NCI-H460 (cell line): ENCODE results near the gene MDH1. TPM values are rescaled to one million over a fixed set of nuclear protein-coding genes. Genes with fewer than 3 reads are reported as not detected.
"Not testable (repeated sequence)": the region's sequence is repeated elsewhere in the genome, so short reads cannot be mapped to it uniquely, and the experiment has no call there.

Source experiments
- DNase-seq: peaks from one replicate; pipeline ENCODE4 v3.0.0-alpha.2; 2016; ENCODE audit warnings: low read depth; ENCODE audit errors: extremely low read depth
- polyA plus RNA-seq: library from polyadenylated mRNA; depleted of rRNA; stranded (reverse); fragments of >200 nt; gene quantifications from 2 replicates; pipeline ENCODE4 v1.2.3, GENCODE V29; 2014; cell fraction: nucleus; rRNA removed
- total RNA-seq: library from RNA; depleted of rRNA; stranded (reverse); fragments of >200 nt; shearing (Covaris generic); gene quantifications from 2 replicates; pipeline ENCODE4 v1.2.3, GENCODE V29; 2014; rRNA removed

Gene MDH1
- 206 and 214 TPM in 2 replicates for total RNA-seq
- 175 and 190 TPM in 2 replicates for polyA plus RNA-seq

DNA sequence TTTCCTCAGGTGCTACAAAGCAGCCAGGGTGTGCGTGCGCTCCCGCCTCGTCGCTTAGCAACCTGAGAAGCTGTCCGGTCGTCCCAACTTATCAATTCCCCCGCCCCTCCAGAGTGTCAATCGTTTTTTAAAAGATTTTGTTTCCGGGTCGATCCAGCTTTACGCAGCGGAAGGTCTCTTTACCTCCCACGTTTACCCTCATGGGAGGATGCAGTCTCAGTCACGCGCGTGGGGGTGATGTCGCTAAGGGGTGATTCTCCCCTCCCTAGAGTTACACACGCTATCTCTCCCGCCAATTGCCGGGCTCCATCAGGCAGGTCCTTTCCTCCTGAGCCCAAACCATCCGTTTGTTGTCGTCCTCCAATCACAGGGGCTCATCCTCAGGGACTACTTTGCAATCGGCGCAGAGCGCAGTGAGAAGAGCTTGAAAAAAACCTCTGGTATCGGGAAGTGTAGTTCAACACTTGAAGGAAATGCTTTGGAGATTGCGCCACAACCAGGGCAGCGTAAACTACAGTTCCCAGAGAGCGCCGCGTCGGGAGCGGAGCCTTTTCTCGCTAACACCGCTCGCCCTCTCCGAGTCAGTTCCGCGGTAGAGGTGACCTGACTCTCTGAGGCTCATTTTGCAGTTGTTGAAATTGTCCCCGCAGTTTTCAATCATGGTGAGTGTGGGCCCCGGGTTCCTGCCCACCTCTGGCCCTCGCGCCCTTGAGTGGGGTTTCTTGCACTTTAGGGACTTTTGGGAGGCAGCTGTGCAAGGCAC is at the start of gene MDH1, which contains the start of gene WDPCP:
TSS of gene MDH1 (plus strand) at position 579 of the 763 bp plus-strand sequence. CDS start at position 660, 81 bp downstream.
TSS of gene WDPCP (minus strand) at position 93 of the 763 bp plus-strand sequence. CDS start 206 bp downstream, outside the sequence.
- peak; percentile 98 for DNase-seq

DNA sequence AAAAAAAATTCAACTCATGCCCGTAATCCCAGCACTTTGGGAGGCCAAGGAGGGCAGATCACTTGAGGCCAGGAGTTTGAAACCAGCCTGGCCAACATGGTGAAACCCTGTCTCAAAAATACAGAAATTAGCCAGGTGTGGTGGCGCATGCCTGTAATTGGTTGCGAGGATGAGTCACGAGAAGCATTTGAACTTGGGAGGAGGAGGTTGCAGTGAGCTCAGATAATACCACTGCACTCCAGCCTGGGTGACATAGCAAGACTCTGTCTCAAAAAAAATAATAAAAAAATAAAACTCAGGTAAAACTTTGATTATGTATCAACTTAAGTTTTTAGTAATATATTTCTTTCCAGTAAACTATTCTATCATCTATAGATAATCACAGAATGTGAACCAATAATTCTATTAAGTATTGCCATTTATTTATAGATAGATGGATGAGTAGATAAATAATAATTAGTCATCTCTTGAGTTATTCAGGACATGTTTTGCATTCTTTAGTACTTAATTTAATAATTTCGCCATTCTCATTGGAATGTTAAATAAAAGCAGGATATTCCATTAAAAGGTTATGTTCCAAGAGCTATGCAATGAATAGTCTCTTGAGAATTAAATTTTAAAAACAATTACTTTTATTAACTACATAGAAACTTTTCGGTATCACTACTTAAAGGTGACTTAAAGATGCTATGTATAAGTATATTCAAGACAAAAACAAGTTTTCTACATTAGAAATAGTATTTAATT is 49.2 kb upstream of the MDH1 start:
- DNase-seq = no peak

DNA sequence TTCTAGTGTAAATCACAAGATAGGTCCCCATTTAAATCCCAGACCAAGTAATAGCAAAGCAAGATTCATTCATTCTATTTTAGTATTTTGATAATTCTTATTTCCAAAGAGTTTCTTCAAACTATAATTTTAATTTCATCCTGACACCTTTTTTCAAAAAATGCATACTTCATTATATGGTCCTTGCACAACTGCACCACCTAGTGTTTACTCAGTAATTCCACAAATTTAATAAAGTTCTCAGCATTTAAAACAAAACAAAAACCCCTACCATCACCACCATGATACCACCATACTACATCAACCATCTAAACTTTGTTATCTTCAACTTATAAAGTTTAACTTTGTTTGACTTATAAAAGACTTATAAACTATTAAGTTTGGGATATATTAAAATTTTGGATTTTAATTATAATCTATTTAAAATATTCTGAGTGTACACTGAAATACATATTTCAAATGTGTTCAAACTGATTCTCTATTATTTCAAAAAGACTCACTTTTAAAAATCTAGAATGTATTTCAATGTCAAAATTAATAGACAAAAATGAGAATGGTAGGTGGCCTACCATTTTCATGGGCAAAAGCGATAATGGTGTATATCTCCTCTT is 44.6 kb upstream of the MDH1 start:
- DNase-seq = peak; percentile 7

DNA sequence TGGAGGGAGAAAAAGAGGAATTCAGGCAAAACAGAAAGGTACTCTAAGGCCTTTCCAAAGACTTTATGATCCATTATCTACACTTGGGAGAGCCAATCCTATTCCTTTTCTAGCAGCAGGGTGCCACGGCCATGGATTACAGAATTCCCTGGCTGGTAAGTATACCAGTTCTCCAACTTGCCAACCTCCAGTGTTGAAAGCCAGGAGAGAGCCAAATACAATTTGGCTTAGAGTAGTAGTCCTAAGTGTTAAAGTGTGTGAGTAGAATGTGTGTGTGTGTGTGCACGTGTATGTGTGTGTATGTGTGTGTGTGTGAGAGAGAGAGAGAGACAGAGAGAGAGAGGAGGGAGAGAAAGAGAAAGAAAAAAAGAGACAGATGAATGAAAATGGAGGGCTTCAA is 43.7 kb upstream of the MDH1 start:
- no peak for DNase-seq

DNA sequence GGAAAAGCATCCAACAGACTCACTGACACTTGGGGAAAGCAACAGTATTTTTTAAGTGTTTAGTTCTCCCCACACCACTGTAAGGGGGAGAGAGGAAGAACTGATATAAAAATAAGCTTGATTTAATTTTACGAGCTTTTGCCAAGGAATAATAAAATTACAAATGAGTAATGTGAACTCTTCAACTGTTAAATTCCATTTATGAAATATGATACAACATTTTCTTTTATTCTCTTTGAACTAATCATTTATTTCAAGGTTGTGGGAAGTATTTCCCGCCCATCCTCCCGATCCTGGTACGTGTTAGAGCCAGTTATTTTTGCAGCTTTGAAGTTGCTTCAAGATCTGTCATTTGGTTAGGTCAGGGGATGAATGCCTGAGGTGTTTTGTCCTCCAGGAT is 35.7 kb upstream of the MDH1 start:
- no peak for DNase-seq

DNA sequence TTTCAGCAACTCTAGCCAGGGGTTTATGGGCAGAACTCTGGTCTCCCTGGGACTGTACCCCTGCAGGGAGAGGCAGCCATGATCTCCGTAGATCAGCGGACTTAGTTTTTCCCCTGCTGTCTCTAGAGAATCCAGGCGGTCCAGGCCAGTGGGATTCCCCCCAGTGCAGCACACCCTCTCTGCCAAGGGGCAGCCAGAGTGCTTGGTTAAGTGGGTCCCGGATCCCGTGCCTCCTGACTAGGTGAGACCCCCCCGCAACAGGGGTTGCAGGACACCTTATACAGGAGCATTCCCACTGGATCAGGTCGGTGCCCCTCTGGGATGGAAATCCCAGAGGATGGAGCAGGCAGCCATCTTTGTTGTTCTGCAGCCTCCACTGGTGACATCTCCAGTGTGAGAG is 33.5 kb upstream of the MDH1 start:
- DNase-seq = no peak

DNA sequence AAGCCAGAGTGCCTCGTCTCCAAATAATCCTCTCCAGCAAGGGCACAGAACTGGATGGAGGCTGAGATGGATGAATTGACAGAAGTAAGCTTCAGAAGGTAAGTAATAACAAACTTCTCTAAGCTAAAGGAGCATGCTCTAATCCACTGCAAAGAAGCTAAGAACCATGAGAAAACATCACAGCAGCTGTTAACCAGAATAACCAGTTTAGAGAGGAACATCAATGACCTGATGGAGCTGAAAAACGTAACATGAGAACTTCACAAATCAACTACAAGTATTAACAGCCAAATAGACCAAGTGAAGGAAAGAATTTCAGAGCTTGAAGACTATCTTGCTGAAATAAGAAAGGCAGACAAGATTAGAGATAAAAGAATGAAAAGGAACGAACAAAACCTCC is 32.8 kb upstream of the MDH1 start:
- DNase-seq = no peak

DNA sequence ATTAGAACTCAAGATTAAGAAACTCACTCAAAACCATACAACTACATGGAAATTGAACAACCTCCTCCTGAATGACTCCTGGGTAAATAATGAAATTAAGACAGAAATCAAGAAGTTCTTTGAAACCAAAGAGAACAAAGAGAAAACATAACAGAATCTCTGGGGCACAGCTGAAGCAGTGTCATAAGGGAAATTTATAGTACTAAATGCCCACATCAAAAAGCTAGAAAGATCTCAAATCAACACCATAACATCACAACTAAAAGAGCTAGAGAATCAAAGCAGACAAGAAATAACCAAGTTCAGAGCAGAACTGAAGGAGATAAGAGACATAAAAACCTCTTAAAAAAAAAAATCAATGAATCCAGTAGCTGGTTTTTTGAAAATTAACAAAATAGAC is 30.9 kb upstream of the MDH1 start:
- DNase-seq = not testable (repeated sequence)

DNA sequence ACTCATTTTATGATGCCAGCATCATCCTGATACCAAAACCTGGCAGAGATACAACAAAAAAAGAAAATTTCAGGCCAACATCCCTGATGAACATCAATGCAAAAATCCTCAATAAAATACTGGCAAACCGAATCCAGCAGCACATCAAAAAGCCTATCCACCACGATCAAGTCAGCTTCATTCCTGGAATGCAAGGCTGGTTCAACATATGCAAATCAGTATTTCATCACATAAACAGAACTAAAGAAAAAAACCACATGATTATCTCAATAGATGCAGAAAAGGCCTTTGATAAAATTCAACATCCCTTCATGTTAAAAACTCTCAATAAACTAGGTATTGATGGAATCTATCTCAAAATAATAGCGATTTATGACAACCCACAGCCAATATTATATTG is 29.8 kb upstream of the MDH1 start:
- DNase-seq = not testable (repeated sequence)

DNA sequence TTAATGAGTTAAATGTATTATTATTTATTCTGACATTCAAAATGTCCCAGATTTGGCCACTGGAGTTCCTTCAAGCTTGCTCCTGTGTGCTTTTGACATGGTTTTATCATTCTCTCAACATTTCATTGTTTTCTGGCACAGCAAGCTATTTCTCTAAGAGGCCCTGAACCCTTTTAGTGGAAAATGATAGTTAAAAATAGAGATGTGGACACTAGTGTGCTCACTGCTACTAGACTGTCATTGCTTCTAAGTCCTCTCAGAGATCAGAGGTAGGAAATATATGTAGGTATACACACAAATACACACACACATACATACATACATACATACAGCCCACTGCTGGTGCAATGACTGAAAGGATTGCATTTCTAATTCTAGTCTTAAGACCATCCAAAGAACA is 26.0 kb upstream of the MDH1 start:
- DNase-seq = no peak

DNA sequence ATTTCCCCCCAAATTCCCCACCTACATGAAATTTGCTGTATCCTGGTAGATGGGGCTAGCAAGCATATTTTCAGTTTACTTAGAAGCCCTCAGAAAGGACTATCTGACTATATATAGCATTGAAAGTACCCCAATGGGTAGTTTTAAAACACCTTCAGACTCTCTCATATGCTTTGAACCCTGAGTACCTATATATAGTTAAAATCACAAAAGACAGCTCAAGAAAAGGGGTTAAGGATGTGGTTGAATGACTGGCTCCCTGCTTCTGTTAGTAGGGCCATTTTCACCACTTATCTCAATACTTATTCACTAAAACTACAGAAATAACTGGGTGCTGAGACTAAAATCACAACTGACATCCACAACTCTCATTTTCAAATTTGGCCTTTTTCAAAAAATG is 19.0 kb upstream of the MDH1 start:
- no peak for DNase-seq

DNA sequence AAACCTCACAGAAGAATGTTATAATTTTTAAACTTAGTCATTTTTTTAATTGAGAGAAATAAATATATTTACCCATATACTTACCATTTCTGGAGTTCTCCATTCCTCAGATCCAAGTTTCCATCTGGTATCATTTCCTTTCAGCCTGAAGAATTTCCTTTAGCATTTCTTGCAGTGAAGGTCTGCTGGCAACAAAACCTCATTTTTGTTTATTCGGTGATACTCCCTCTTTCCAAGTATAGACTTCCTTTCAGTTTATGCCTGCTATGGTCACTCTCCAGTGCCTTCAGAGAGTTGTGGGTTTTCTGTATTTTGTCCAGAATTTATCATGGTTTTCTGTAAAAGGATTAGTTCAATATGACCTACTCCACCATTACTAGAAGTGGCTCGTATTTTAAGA is 17.5 kb upstream of the MDH1 start:
- no peak for DNase-seq

DNA sequence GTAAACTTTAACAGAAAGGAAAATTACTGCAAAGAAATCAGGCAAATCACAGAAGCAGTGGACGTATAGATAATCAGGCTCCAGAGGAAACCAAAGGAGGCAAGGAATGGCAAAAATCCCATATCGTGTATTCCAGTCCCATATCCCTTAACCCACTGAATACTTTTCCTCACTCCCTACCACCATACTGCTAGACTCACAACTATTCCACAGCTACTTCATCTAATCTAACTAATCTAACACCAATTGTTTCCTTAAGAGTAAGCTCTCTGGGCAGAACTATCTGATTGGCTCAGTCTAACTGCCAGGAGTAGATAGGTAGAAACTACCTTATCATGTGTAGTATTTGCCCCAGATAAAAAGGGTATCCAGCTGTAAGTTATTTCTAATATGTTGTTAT is 16.8 kb upstream of the MDH1 start:
- DNase-seq = no peak

DNA sequence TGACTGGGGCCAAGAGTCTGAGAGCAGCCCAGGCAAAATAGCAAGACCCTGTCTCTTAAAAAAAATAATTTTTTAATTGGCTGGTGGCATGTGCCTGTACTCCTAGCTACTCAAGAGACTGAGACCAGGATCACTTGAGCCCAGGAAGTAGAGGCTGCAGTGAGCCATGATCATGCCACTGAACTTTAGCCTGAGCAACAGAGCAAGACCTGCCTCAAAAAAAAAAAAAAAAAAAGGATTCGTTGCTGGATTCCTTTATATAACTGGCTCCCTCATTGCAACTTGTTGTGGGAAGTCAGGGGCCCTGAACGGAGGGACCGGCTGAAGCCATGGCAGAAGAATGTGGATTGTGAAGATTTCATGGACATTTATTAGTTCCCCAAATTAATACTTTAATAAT is 15.7 kb upstream of the MDH1 start:
- DNase-seq = not testable (repeated sequence)

DNA sequence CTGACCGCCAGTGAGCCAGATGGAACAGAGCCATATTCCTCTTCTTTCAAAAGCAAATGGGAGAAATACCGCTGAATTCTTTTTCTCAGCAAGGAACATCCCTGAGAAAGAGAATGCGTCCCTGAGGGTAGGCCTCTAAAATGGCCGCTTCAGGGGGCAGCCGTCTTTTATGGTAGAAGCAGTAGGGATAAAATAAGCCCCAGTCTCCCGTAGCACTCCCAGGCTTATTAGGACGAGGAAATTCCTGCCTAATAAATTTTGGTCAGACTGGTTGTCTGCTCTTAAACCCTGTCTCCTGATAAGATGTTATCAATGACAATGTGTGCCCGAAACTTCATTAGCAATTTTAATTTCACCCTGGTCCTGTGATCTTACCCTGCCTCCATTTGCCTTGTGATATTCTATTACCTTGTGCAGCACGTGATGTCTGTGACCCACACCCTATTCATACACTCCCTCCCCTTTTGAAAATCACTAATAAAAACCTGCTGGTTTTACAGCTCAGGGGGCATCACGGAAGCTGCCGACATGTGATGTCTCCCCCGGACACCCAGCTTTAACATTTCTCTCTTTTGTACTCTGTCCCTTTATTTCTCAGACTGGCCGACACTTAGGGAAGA is 14.9 kb upstream of the MDH1 start:
- DNase-seq = not testable (repeated sequence)

DNA sequence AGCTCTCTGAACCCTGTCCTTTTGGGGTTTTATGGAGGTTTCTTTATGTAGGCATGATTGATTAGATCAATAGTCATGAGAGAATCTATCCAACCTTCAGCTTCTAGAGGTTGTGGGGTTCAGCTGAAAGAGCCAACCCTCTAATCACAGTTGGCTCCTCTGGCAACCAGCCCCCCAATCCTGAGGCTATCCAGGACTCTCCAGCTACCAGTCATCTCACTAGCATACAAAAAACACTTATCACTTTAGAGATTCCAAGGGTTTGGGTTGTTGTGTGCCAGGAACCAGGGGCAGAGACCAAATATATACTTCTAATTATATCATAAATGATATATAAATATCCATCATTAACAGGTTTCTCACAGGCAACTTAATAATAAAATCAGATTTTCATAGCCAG is 12.2 kb upstream of the MDH1 start:
- no peak for DNase-seq

DNA sequence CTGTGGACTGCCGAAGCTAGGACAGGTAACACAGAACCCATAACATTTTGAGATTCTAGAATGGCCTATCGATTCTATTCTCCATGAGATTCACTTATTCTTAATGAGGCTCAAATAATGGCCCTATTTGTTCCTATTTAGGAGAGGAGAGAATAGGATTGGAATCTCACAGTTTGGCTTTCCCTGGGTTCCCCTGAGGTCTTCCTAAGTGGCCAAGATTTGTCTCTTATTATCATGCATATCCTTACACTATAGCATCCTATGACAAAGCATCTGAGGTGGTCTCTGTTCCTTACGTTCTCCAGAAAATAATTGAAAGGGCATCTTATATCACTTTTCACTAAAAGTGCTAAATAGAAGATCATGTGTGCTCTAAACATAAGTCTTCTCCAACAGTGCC is 10.0 kb upstream of the MDH1 start:
- DNase-seq = no peak

DNA sequence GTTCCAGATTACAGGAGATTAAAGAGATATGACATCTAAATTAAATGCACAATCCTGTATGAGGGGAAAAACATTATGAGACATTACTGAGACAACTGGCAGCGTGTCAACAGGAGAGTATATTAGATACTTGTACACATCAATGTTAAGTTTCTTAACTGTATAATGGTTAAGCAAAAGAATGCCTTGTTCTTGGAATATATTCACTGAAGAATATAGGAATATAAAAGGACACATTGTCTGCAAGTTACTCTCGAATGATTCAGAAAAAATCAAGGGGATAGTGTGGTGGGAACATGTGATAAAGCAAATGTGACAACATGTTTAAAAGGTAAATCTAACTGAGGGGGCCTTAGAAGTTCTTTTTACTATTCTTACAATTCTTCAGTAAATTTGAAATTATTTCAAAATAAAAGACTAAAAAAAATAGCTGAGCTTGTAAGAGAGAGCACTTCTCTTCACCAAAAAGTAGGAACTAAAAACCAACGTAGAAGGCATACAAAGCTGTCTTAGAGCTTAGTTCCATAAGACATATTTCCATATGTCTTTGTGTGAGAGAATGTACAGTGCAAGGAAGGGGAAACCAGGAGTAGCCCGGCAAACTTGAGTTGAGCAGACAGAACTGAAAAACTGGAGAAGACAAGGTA is 8.0 kb upstream of the MDH1 start:
- DNase-seq = no peak

DNA sequence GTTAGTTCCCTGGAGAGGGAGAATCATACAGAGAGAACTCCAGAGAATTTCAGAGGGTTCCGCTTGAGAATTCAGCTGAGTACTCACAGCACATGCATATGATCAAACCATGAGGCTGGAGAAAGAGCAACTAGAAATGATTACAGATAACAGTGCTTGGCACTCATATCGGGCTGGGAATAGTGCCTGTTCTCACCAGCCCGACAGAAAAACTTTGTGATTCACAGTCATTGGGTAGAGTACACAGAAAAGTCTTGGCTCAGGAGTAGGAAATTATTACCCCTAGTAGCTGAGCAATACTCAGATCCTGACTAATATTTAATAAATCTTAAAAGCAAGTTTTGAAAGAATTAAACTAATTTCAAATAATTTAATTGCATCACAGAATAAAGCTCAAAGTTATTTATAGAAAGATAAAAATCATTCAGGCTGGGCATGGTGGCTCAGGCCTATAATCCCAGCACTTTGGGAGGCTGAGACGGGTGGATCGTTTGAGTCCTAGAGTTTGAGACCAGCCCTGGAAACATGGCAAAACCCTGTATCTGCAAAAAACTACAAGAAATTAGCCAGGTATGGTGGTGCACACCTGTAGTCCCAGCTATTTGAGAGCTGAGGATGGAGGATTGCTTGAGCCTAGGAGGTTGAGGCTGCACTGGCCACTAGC is 7.3 kb upstream of the MDH1 start:
- DNase-seq = no peak

DNA sequence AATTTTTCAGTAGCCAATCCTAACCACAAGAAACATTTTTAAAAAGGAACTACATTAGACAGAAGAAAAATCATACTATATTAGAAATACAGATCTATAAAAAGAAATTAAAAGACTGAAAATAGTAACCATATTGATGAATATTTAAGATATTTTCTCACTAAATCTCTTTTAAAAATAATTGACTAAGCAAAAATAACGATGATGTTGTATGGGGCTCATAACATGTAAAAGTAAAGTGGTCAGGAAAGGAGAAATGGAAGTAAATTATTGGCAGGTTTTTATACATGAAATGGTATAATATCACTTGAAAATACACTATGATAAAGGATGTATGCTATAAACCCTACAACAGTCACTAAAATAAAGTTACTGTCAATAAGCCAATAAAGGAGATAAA is 5.9 kb upstream of the MDH1 start:
- no peak for DNase-seq
